ENCODE measurements around the gene FAM240B.

Gene FAM240B

GRCh38 chr9:38720083-38720745, at the start of gene FAM240B:
TSS of gene FAM240B (minus strand) at chr9:38720133. CDS start at chr9:38703999, 16,134 bp downstream.
- POLR2A ChIA-PET, result no interaction called here
- CTCF ChIA-PET, result interaction anchor here (0.9 kb wide), 1 partner anchor 11 kb away, joined by 3 read pairs; no protein-coding TSS in a partner anchor

GRCh38 chr9:38768351-38768761, 48.4 kb upstream of the FAM240B start:
- no peak for DNase-seq (ENCODE audit: extremely low spot score)
- CTCF ChIA-PET, result no interaction called here
- no peak for TF ChIP-seq CTCF (IDR thresholded peaks at IDR 0.05; ENCODE audit: control extremely low read depth, extremely low read depth, low read depth, missing control alignments)
- POLR2A ChIA-PET, result no interaction called here

More at GRCh38 chr9:38720083-38720745, at the start of gene FAM240B:
- TF ChIP-seq CTCF (IDR thresholded peaks at IDR 0.05; ENCODE audit: control extremely low read depth, extremely low read depth, low read depth, missing control alignments), result no peak
- no peak for DNase-seq (ENCODE audit: extremely low spot score)

- TF ChIP-seq CTCF (IDR thresholded peaks at IDR 0.05; ENCODE audit: control extremely low read depth, extremely low read depth, low read depth, missing control alignments), result no peak
- CTCF ChIA-PET, result interaction anchor here (1.0 to 1.2 kb wide), 3 partner anchors 33 to 92 kb away, joined by 3 read pairs; no protein-coding TSS in a partner anchor
- POLR2A ChIA-PET, result no interaction called here
Observed at GRCh38 chr9:38765101-38765500, 45.2 kb upstream of the FAM240B start.

GRCh38 chr9:38761999-38762398, 42.1 kb upstream of the FAM240B start:
- TF ChIP-seq CTCF (IDR thresholded peaks at IDR 0.05; ENCODE audit: control extremely low read depth, extremely low read depth, low read depth, missing control alignments), result no peak
- CTCF ChIA-PET, result no interaction called here
- DNase-seq (ENCODE audit: extremely low spot score), result no peak
- POLR2A ChIA-PET, result no interaction called here

More at GRCh38 chr9:38765101-38765500, 45.2 kb upstream of the FAM240B start:
- DNase-seq (ENCODE audit: extremely low spot score), result no peak

- ChIA-PET POLR2A (no interaction called here), CTCF (no interaction called here)
- TF ChIP-seq CTCF (IDR thresholded peaks at IDR 0.05; ENCODE audit: control extremely low read depth, extremely low read depth, low read depth, missing control alignments), result no peak
- no peak for DNase-seq (ENCODE audit: extremely low spot score)
Observed at GRCh38 chr9:38761339-38761738, 41.4 kb upstream of the FAM240B start.

GRCh38 chr9:38756702-38757101, 36.8 kb upstream of the FAM240B start:
- TF ChIP-seq CTCF (IDR thresholded peaks at IDR 0.05; ENCODE audit: control extremely low read depth, extremely low read depth, low read depth, missing control alignments), result no peak
- no peak for DNase-seq (ENCODE audit: extremely low spot score)
- POLR2A ChIA-PET, result no interaction called here
- CTCF ChIA-PET, result no interaction called here

Measured in GM10248 (cell line).